Measurements from ENCODE around the gene PGAM2. TPM values are rescaled to one million over a fixed set of nuclear protein-coding genes. Genes with fewer than 3 reads are reported as not detected.

Gene PGAM2
- total and polyA plus RNA-seq, 8 donors = 0.49 to 6.7 (median 0.65) TPM; not detected in 1

DNA sequence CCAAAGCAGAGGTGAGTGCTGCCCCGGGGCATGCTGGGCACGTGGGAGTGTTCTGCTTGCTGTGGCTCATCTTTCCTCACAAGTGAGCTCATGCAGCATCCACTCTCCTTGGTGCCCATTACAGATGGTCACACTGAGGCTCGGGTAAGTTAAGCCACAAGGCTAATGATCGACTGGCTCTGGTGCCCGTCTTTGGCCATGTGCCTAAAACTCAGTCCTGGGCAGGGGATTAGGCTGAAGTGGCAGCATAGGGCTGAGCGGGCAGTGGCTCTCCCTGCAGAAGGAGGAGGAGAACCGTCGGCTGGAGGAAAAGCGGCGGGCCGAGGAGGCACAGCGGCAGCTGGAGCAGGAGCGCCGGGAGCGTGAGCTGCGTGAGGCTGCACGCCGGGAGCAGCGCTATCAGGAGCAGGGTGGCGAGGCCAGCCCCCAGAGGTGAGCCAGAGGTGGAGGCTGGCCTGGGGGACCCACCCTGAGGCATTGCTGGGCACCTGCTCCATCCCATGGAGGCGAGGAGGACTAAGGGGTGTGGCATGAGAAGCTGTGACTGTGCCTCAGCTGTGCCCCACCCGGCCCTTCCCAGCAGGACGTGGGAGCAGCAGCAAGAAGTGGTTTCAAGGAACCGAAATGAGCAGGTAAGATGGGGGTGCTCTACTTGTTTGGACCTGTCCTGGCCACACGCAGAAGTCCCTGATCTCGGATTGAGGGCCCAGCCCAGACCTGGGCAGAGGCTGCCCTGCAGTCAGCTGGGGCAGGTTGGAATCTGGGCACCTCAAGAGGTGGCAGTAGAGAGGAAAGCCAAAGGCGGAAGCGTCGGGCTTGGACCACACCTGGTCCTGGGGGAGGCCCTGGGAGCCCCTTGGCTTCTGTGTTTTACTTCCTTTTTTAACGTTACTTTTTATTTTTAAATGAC, 7.3 kb downstream of the PGAM2 start:
- Histone ChIP-seq H3K27ac (no peak overlapping the region), H3K27me3 (no peaks in the 10 kb centered on the region), H3K4me1 (no peaks in the 10 kb centered on the region), H3K9me3 (no peaks in the 10 kb centered on the region), H3K36me3 (peaks cover 9 to 42% (median 33%) of the 10 kb centered on the region in 3 donors), H3K4me3 (no peak overlapping the region)
- no peak for FAIRE-seq
- 92 to 93% methylated on average over 25 to 30 of the region's 30 CpGs for WGBS, 2 donors
- peak in 1 of 4 donors; percentile 18 for ATAC-seq
- TF ChIP-seq, protein P1, sequence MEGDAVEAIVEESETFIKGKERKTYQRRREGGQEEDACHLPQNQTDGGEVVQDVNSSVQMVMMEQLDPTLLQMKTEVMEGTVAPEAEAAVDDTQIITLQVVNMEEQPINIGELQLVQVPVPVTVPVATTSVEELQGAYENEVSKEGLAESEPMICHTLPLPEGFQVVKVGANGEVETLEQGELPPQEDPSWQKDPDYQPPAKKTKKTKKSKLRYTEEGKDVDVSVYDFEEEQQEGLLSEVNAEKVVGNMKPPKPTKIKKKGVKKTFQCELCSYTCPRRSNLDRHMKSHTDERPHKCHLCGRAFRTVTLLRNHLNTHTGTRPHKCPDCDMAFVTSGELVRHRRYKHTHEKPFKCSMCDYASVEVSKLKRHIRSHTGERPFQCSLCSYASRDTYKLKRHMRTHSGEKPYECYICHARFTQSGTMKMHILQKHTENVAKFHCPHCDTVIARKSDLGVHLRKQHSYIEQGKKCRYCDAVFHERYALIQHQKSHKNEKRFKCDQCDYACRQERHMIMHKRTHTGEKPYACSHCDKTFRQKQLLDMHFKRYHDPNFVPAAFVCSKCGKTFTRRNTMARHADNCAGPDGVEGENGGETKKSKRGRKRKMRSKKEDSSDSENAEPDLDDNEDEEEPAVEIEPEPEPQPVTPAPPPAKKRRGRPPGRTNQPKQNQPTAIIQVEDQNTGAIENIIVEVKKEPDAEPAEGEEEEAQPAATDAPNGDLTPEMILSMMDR (IDR thresholded peaks at IDR 0.05) = no peak
- intact Hi-C loops (cut with DNase I) = no loop called here
- DNase-seq = peak in 3 of 6 donors; percentile 8 to 56 (median 45)

DNA sequence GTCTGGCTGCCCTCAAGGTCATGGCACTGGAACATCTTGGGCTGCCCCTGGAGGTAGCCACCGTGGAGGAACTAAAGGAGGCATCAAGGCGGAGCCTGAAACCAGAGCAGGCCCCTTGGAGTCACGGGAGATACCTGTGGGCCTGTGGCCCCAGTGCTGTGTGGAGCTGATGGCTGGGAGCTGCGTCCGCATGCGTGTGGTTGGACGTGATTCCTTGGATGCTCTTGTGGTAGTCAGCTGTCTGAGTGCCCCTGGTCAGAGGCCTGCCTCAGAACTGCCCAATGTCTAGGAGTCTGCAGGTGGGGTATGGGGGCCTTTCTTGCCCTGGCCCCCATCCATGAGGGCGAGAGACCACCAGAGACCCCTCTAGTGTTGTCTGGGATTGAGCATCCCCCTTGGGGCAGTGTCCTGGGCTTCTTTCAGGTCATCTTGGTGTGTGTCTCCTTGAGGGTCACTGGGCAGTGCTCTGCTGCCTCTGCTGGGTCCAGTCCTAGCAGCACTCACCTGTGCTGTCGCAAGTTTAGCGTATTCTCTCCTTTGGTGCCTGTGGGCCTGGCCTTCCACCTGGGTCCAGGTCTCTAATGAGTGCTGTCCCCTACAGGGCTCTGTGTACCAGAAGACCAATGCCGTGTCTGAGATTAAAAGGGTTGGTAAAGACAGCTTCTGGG, 8.1 kb downstream of the PGAM2 start:
- H3K36me3 ChIP-seq = peaks cover 9 to 42% (median 33%) of the 10 kb centered on the region in 3 donors
- H3K27me3 ChIP-seq = no peaks in the 10 kb centered on the region
- intact Hi-C loops (cut with DNase I) = no loop called here
- H3K9me3 ChIP-seq = no peaks in the 10 kb centered on the region
- TF ChIP-seq, protein P1 (IDR thresholded peaks at IDR 0.05) = no peak
- FAIRE-seq = no peak
- no peak for ATAC-seq
- DNase-seq = peak in 3 of 6 donors; percentile 11 to 42 (median 42)
- no peaks in the 10 kb centered on the region for H3K4me1 ChIP-seq
- H3K27ac ChIP-seq = no peak overlapping the region
- WGBS, 2 donors = 88 to 94% methylated on average over 11 of the region's 11 CpGs
- H3K4me3 ChIP-seq = no peak overlapping the region

DNA sequence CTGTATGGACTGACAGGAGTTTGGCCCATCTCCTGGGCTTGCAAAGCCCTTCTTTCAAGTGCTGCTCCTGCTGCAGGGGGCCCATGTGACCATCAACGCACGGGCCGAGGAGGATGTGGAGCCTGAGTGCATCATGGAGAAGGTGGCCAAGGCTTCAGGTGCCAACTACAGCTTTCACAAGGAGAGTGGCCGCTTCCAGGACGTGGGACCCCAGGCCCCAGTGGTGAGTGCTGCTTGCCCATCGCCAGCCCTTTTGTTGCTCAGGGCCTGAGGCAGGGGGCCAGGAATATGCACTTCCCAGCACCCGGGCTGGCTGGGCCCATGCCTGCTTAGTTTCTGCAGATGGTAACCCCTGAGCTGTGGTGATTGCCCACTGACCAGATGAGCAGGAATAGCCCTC, 8.7 kb downstream of the PGAM2 start:
- no peak for FAIRE-seq
- Histone ChIP-seq H3K9me3 (no peaks in the 10 kb centered on the region), H3K27me3 (no peaks in the 10 kb centered on the region), H3K27ac (no peak overlapping the region), H3K4me3 (no peak overlapping the region), H3K36me3 (peaks cover 9 to 42% (median 33%) of the 10 kb centered on the region in 3 donors), H3K4me1 (no peaks in the 10 kb centered on the region)
- TF ChIP-seq, protein P1 (IDR thresholded peaks at IDR 0.05) = no peak
- intact Hi-C loops (cut with DNase I) = no loop called here
- DNase-seq = peak in 3 of 6 donors; percentile 8 to 38 (median 30)
- ATAC-seq = no peak
- 84 to 92% methylated on average over 7 of the region's 7 CpGs for WGBS, 2 donors

DNA sequence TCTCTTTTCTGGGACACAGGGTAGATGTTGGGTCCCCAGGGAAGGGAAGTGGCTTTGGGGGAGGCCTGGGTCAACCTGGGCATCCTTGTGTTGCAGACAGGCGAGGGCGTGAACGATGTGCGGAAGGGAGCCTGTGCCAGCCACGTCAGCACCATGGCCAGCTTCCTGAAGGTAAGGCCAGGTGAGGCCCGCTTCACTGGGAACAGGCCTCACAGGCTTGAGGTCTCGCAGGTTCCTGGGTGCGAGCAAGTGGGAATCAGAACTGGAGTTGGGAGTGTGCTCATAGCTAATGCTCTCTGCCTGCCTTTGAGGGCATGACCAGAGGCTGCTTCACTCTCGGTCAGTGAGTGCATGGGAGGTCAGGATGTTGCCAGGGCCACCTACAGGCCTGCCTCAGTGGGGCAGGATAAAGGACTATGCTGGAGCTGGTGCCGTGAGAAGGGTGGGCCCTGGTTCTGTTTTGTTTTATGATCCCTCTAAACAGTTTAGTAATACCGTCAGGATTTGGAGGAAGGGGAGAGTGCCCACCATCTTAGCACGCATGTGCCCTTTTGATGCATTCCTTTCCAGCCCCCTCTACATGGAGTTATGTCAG, 12.5 kb downstream of the PGAM2 start:
- no peaks in the 10 kb centered on the region for H3K27me3 ChIP-seq
- ATAC-seq = no peak
- peak in 3 of 6 donors; percentile 7 to 49 (median 40) for DNase-seq
- H3K4me3 ChIP-seq = no peak overlapping the region
- no peak overlapping the region for H3K27ac ChIP-seq
- H3K9me3 ChIP-seq = no peaks in the 10 kb centered on the region
- TF ChIP-seq, protein P1 (IDR thresholded peaks at IDR 0.05) = no peak
- peaks cover 8 to 26% (median 9%) of the 10 kb centered on the region in 3 donors for H3K36me3 ChIP-seq
- no peak for FAIRE-seq
- H3K4me1 ChIP-seq = no peaks in the 10 kb centered on the region
- intact Hi-C loops (cut with DNase I) = no loop called here
- WGBS, 2 donors = 95 to 96% methylated on average over 12 of the region's 12 CpGs

Data from pancreas (tissue), 10 donors.